NCI-H187 (cell line): ENCODE measurements around the gene LRRC8C.
A peak's percentile ranks its signal among the peaks of the same experiment; 100 is the strongest.
"Not testable (repeated sequence)": the region's sequence is repeated elsewhere in the genome, so short reads cannot be mapped to it uniquely, and the experiment has no call there.

Experiments
- DNase-seq, 2 experiments: peaks; one replicate each; lab custom pipeline; 2025; lab: John Stamatoyannopoulos, UW

Gene LRRC8C

DNA sequence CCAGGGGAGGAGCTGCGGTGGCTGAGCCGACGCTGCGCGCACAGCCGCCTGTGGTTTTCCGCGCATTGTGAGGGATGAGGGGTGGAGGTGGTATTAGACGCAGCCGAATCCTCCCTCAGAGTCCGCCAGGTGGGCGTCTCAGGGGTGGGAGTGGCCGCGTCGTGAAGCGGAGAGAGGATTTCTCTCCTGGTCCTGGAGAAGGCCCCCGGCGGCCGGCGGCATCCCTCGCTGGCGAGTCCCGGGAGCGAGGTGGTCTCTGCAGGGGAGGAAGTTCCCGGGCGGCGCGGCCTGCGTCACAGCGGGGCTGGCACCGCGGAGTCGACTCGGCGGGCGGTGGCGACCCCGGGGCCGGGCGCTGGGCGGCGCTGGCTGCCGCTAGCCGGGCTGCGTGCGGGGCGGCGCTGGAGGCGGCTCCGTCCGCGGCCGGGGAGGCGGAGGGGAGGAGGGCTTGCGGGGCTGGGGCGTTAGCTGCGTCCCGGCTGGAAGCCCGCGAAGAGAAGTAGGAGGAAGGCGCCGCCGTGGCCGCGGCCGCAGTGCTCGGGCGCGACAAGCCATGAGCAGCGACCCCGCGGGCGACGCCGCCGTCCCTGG, at the start of gene LRRC8C:
Gene LRRC8C (plus strand): TSS at position 464 of the 591 bp plus-strand sequence. CDS start 53,354 bp downstream, outside the sequence.
- peak; percentile 54 to 66 for DNase-seq

DNA sequence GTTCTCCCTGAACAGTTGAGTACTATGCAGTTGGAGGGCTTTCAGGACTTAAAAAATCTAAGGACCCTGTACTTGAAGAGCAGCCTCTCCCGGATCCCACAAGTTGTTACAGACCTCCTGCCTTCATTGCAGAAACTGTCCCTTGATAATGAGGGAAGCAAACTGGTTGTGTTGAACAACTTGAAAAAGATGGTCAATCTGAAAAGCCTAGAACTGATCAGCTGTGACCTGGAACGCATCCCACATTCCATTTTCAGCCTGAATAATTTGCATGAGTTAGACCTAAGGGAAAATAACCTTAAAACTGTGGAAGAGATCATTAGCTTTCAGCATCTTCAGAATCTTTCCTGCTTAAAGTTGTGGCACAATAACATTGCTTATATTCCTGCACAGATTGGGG, 48.7 kb upstream of the LRRC8C start:
- no peak for DNase-seq

DNA sequence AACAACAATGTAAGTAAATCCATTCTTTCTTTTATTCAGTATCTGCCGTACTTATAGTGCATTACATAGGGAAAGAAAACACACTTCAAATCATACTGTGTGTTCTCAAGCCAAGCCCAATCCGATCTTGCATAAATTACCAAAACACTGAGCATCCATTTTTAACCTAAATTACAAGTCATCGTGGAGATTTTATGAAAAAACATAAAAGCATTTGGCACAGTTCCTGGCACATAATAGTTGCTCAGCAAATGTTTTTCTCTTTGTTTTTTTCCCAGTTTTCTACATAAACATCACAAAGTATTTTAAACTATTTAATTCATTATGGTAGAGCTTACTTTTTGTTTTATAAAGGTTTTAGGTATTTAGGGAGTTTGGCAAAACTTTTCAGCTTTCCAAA, 48.1 kb upstream of the LRRC8C start:
- no peak for DNase-seq

DNA sequence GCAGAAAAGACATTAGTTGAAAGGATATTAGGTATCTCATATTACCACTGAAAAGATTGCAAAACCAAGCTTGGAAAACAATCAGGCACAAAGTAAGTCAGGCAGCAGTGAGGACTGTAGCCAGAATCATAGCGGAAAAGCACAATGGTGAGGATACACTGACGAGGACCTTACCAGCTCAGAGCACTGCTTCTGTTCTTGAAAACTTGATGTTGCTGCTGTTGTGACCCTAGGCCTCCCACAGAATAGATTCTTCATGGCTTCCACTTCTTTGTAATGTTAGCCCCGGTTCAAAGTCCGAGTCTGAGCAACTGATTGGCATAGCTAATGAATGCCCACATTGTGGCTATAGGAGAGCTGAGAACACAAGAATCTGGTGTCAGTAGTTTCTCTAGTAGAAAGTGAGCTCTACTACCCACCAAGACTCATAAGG, 45.2 kb upstream of the LRRC8C start:
- no peak for DNase-seq

DNA sequence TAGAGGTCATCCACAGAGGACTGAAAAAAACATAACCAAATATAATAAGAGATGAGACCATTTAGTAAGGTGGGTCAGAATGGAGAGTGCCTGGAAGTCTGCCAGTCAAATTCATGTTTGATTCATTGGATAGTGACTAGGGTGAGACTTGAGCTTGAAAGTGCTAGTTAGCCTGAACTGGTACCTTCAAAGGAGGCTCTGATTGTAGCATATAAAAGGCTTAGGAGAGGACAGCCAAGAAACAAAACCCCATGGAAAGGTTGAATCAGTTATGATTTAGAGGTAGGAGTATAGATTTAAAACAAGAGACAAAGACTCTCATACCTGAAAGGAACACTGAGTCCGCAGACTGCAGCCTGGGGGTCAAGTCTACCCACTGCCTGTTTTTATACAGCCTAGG, 44.4 kb upstream of the LRRC8C start:
- no peak for DNase-seq

DNA sequence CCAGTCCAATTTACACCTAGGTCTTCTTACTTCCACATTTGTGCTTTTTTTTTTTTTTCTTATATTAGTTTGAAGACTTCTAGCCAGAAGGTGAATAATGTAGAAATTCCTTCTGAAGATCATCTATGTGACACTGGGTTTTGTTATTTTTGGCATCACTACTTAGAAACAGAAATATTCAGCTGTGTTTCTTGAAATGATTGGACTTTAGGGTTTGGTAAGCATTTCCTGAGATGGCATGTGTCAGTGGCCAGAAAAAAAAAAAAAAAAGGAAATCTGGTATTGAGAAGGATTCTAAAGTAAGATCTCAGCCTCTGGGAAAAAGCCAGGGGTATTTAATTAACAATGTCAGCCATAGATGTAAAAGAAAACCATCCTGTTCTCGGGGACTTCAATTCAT, 43.4 kb upstream of the LRRC8C start:
- DNase-seq: no peak

DNA sequence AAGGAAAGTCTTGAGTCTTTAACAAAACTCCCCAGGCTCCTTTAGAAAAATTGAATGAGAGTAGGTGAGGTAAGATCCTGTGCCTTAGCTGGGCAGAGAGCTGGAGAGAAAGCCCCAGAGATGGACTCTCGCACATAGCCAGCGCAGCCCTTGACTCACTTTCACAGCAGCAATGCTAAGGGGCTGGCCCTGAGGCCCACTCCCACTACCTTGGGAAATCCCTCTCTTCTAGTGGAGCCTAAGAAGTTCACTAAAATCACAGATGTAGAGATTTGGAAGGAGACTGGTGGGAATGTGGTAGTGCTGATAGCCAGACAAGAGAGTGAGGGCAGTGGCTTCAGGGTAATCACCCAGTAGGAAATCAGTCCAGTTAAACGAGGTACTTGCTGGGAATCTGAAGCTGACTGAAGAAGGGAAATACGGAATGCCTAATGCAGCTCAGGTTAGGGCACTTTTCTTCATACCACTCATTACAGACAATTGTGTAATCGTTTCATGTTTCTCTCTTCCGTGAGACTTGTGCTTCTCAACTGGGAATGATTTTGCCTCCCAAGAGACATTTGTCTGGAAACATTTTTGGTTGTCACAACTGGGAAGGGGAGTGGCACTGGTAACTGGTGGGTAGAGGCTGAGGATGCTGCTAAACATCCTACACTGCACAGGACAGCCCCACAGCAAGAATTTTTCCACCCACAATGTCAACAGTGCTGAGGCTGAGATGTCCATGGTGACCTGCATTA, 42.4 kb upstream of the LRRC8C start:
- DNase-seq: no peak

DNA sequence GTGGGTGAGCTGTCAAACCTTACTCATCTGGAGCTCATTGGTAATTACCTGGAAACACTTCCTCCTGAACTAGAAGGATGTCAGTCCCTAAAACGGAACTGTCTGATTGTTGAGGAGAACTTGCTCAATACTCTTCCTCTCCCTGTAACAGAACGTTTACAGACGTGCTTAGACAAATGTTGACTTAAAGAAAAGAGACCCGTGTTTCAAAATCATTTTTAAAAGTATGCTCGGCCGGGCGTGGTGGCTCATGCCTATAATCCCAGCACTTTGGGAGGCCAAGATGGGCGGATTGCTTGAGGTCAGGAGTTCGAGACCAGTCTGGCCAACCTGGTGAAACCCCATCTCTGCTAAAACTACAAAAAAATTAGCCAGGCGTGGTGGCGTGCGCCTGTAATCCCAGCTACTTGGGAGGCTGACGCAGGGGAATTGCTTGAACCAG, 40.0 kb upstream of the LRRC8C start:
- DNase-seq: not testable (repeated sequence)

DNA sequence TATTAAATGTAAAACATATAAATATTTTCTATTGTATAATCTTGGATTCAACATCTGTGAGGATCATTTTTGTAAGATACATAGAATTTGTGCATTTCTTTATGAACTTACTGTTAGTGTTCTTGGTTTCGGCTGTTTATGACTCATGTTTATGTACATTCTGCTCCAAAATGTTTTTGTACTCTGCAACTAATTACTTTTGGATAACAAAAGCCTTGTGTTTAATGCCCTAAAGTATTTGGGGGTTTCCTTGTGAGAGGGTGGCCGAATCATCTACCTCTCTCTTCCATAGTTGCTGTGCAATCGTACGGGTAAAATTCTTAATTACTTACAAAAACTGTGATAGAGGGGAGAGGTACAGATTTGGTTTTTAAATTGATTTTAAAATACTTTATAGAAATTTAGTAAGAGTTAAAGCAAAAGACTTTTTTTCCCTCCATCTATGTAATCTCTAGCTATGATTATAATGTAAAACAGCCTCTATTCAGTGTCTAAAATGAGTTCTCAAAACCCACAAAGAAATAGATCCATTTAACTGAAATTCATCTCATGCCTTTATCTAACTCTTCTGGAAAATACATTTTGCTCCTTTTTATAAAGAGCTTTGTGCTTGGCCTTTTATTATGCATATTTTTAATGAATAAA, 38.7 kb upstream of the LRRC8C start:
- no peak for DNase-seq

DNA sequence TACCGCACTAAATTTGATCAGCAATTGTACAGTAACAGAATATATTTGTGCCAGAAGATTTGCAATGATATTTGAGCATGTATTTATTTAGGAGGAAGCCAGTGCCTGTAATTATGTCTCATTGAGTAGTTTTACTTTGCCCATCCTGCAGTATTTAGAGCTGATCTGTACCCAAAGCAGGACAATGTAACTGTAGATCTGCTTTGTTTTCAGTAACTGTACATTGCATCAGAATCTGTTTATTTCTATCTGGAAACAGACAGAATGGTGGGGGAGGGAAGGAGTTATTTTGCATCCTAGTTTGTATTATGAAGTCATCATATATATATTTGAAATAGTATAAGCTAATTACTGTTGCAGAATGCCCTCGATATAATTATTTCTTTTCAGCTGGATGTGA, 36.2 kb upstream of the LRRC8C start:
- DNase-seq: no peak

DNA sequence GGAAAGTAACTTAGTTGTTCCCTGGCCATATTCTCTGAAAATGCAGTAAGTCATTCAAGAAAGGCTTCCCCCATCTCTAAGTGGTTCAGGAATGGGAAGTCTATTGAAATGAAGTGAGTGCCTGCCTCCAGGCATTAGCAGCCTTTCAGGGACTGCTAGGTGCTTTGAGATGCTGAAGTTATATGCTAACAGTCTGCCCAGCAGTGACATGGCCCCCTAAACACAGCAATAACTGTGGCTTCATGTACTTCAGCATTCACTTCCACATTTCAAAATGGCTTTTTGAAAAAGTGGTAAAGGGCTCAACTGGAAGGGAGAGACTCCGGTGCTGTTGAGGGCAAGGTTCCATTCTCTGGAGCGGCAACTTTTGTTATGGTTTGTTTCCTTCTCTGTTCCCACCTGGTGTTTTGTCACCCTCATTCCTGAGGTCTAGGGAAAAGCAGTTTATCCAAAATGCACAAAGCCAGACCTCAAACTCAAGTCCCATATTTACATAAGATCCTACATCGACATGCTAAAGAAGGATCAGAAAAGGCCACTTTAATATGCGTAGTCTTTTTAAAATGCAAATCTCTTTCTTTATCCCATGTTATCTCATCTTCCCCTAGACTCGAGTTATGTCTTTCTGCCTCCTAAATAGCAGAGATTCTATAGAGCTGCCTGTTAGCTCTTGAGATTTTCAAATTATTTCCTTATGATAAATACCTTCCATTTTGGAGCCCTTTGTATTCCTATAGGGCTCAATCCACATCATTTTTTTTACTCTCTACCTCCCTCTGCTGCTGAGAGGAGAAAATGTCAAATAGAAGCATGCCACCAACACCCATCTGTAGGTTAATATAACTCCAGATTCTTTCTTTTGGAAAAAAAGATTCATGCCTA, 34.2 kb upstream of the LRRC8C start:
- DNase-seq: no peak

DNA sequence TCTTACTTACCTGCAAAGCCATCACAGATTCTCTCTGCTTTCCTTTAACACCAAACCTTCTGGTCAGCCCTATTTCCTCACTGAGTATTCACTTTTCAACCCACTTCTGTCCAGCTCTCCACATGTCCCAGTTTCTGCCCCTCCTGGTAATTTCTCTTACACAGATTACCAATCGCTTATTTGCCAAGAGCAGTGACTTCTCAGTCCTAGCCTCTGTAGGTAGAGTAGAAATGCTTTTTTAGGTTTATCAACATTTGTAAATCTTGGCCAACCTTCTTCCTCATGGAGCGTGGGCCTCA, 33.6 kb upstream of the LRRC8C start:
- no peak for DNase-seq

DNA sequence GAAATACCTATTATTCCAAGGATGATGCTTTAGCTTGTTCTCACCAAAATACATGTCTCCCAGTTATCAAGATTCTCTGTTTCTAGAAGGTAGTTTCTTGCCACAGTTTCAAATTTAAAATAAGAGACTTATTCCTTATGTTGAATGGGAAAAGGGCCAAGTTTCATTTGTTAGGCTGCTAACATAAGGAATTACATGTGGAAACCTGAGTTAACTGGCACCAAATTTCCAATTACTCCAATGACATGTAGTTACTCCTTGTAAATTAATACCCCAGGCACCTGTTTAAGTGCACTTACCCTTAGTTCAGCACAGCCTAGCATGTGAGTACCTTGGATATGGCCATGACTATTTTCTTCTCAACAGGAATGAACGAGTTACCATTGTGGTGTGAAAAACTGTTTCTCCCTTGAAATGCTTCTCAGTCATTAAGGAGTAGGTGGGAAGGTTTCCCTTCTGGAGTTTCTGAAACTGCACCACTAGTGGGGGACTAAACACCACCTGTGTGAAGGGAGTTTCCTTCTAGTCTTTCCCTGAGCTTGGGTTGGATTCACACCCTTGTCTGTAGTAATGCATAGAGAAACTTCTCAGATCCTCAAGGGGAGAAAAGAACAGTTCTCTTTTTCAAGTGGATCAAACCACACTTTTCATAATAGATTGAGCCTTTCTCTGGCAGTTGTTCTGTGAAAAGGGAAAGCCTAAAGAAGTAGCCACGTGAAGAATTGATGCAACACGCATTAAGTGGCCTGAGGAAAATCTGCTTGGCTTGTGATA, 32.3 kb upstream of the LRRC8C start:
- DNase-seq: no peak

DNA sequence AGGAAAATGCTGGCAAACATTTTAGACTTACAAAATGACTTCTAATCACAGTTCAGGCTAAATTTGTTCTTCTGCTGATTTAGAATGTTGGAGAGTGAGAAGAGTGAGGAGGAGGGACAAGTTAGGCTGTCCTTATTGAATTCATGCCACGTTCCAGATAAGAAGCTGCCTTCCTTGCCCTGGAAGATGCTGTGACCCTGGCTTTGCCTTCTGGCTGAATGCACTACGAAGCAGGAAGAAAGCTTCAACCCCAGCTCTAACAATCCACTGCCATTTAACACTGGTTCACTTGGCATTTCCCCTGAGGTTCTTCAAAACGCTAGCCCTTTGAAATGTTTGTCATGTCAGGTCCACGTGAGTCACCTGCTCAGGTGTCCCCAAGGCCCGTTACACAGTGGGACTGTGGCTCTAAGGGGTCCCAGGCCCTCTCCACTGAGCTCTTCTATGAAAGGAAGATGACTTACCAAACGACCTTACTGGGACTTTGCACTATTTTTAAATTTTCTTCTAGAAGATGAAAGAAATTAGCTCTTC, 30.0 kb upstream of the LRRC8C start:
- no peak for DNase-seq

DNA sequence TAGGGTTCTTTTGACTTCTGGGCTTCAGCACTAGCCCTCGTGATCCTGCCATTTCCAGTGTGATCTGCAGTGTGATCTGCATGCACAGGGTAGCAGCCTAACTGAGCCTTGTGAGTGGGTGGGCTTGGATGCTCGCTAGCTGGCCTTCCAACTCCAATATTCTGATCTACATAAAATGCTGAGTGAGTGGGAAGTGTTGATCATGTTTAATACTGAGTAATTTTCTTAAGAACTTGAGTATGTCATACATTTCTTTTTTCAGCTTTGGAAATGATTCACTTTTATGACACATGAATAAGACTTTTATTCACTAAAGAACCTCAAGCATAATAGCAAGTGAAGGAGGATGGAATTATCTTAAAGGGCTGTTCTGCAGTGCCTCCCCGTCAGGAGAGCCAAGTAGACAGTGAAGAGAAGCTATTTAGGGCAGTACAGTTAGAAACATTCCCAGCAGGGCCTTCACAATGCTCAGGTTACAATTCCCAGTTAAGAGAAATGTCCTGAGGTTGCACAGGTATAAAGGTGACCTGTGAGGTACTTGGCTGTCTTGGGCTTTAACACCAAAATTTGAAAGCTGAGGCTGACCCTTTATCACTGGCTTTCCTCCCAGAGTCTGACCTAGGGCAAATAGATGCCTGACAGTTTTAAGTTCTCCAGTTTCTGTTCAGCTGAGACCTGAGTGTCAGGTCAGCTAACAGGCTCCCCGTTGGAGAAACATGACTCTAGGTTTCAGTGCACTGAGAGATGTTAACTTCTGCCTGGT, 29.1 kb upstream of the LRRC8C start:
- no peak for DNase-seq

DNA sequence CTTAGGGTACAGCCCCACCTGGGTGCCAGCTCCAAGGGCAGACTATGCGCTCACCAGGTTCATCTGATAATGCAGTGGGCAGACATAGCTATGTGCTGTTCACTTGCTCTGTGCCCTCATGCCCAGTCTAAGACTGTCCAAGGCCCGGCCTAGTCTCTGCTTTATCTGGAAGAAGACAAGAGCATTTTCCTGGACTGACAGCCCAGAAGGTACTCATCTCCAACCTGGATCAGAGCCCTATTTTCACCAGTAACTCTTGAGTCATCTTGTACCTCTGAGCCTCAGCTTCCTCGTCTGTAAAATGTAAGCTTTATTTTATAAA, 28.5 kb upstream of the LRRC8C start:
- no peak for DNase-seq

DNA sequence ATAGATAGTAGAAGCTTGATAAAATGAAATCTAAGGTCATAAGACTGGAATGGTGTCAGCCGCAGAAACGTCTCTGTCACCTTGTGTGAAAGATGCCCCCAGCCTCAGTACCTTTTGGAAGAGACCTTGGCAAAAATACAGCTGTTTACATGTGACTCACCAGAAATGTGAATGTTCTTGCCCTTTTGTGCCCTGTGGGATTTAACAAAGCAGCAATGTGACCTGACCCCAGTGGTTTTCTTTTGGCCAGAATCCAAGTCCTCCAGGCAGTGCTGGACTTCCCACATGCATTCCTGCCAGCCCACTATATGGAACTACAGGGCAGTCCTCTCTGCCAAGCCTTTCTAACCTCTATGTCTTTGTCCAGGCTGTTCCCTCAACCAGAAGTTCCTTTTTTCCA, 27.2 kb upstream of the LRRC8C start:
- no peak for DNase-seq

DNA sequence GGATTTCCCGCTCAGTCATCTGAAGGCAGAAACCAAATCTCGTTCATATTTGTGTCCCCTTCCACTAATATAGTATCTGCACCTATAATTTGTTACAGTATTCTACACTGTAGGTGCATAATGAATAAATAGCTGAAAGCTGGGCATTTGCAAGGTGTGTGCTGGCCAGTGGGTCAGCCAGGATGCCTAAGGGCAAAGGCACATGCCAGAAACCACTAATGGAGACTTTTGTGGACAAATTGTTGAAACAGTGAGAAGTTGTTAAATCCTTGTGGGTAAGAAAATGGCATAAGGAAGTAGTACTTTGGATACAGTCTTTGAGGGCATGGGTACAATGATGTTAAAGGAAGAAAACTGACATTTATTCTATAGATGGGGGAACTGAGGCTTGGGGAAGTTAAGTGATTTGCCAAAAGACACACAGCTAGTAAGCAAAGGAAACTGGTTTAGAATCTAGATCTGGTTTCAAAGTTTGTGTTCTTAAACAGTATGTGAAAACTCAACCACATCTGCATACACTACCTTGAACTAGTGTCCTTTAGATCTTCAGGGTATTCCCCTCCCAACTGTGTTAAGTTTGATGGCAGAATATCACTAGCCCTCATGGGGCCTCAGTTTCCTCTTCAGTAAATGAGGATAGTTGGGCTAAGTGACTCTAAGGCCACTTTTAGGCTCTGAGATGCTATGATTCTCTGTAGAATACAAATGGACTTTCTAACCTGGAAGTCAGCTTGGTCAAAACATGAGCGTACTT, 26.5 kb upstream of the LRRC8C start:
- DNase-seq: no peak

DNA sequence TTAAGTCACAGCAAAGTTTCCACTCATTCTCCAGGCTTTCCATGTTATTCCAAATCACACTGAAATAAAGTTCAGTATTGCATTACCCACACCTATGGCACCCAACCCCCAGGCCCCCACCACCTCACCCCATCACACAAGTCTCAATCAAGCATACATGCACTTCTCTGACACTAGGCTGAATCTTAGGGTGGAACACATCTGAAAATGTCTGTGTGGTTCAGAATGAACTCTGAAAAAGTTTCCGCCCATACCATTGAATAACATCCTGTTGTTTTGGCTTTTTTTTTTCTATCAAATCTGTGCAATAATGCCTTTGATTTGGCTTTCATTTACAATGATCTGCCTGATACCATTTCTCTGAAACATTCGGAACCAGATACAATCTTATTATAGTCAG, 25.8 kb upstream of the LRRC8C start:
- DNase-seq: no peak
